ENCODE data around the gene ARF3. TPM values are rescaled to one million over a fixed set of nuclear protein-coding genes. Genes with fewer than 3 reads are reported as not detected.
A peak's percentile ranks its signal among the peaks of the same experiment; 100 is the strongest.

ARF3 gene
- 224 TPM for total RNA-seq (2021; ENCODE audit: unreplicated experiment)
- polyA plus RNA-seq (2012; ENCODE audit: insufficient read length), result 210 TPM
- Bru-seq, nascent RNA, result percentile 97 among the genes with signal in this experiment
- BruChase-seq, experiment 1, labeled RNA remaining after a 2-hour chase, result percentile 100 among the genes with signal in this experiment
- BruChase-seq, experiment 2, labeled RNA remaining after a 6-hour chase, result percentile 100 among the genes with signal in this experiment
- long read RNA-seq, full-length matches to known transcripts, result 49 of 55 reads
- long read RNA-seq, partial matches to known transcripts, result 3 of 55 reads
- long read RNA-seq, other reads (novel, unspliced or antisense), result 3 of 55 reads

GRCh38 chr12:48957141-48958048 lies at the start of gene ARF3:
ARF3 (minus strand) TSS chr12:48957487; CDS start chr12:48941095, 16,392 bp downstream.
- Histone ChIP-seq H3K36me3 (ENCODE audit: control insufficient read depth, insufficient read depth, low read length) (peaks cover 6% of the 10 kb centered on the region; the same call in 1 of the 2 replicates), H3K27me3 (ENCODE audit: control insufficient read depth, insufficient read depth, low read length) (no peaks in the 10 kb centered on the region), H3K9me3 (ENCODE audit: control insufficient read depth, insufficient read depth, low read depth, low read length) (no peaks in the 10 kb centered on the region), H3K4me3 (ENCODE audit: low read depth in 2 of 2, low read length in 2 of 2) (peak within 1 kb of the TSS; percentile 96), H3K27ac (ENCODE audit: low read length) (peak within 1 kb of the TSS; percentile 92), H3K4me1 (ENCODE audit: control insufficient read depth, insufficient read depth, low read length) (peaks cover 18% of the 10 kb centered on the region)
- ATAC-seq (peak; percentile 96), DNase-seq (ENCODE audit: low read depth, low spot score) (peak; percentile 72)
- POLR2A ChIA-PET, result interaction anchor here (0.6 to 1.1 kb wide), 3 partner anchors 11 to 38 kb away, joined by 3 to 8 read pairs (median 6); no protein-coding TSS in a partner anchor
- no TSS peak for BruUV-seq (replicated peaks)
- CTCF ChIA-PET, result interaction anchor here (0.6 to 1.0 kb wide), 3 partner anchors 20 to 112 kb away, joined by 3 to 7 read pairs (median 3); partner anchors contain the start of gene WNT1
- intact Hi-C loops (cut with micrococcal nuclease; ENCODE audit: unreplicated experiment), result no loop called here
- in situ Hi-C loops (cut with HindIII; ENCODE audit: low pct_unique_long_range_greater_than_20kb, low sequenced_read_pairs), result no loop called here
- TF ChIP-seq REST (IDR thresholded peaks at IDR 0.05; ENCODE audit: insufficient read depth in 1 of 2, low read depth in 2 of 2, low read length in 1 of 2), result no peak
- peak; percentile 88 for TF ChIP-seq POLR2AphosphoS5 (IDR thresholded peaks at IDR 0.05; ENCODE audit: low read depth, low read length)
- TF ChIP-seq SIN3A (IDR thresholded peaks at IDR 0.05; ENCODE audit: borderline replicate concordance, insufficient read depth, low read depth, low read length), result peak; percentile 98
- no peak for TF ChIP-seq TCF7L2 (IDR thresholded peaks at IDR 0.05; ENCODE audit: low read depth, low read length)
- TF ChIP-seq CTCF (IDR thresholded peaks at IDR 0.05), result no peak

- ChIA-PET CTCF (no interaction called here), POLR2A (interaction anchor here (0.6 to 1.7 kb wide), 2 partner anchors 14 to 254 kb away, joined by 3 to 12 read pairs; no protein-coding TSS in a partner anchor)
- ATAC-seq (no peak), DNase-seq (ENCODE audit: low read depth, low spot score) (no peak)
- Histone ChIP-seq H3K36me3 (ENCODE audit: control insufficient read depth, insufficient read depth, low read length) (0 out of 2 replicates have a peak, but pooled peaks cover 2% of the 10 kb centered on the region), H3K27ac (ENCODE audit: low read length) (no peak overlapping the region), H3K4me1 (ENCODE audit: control insufficient read depth, insufficient read depth, low read length) (peaks cover 12% of the 10 kb centered on the region), H3K27me3 (ENCODE audit: control insufficient read depth, insufficient read depth, low read length) (no peaks in the 10 kb centered on the region), H3K4me3 (ENCODE audit: low read depth in 2 of 2, low read length in 2 of 2) (no peak overlapping the region), H3K9me3 (ENCODE audit: control insufficient read depth, insufficient read depth, low read depth, low read length) (no peaks in the 10 kb centered on the region)
- intact Hi-C loops (cut with micrococcal nuclease; ENCODE audit: unreplicated experiment), result no loop called here
- TF ChIP-seq CTCF (IDR thresholded peaks at IDR 0.05) (no peak), POLR2AphosphoS5 (IDR thresholded peaks at IDR 0.05; ENCODE audit: low read depth, low read length) (no peak), TCF7L2 (IDR thresholded peaks at IDR 0.05; ENCODE audit: low read depth, low read length) (no peak), SIN3A (IDR thresholded peaks at IDR 0.05; ENCODE audit: borderline replicate concordance, insufficient read depth, low read depth, low read length) (no peak), REST (IDR thresholded peaks at IDR 0.05; ENCODE audit: insufficient read depth in 1 of 2, low read depth in 2 of 2, low read length in 1 of 2) (no peak)
- no TSS peak for BruUV-seq (replicated peaks)
- in situ Hi-C loops (cut with HindIII; ENCODE audit: low pct_unique_long_range_greater_than_20kb, low sequenced_read_pairs), result no loop called here
Observed at GRCh38 chr12:49000346-49000745, 43.1 kb upstream of the ARF3 start.

Measured in Panc1 (cell line).